ENCODE data around the gene SIN3B. TPM values are rescaled to one million over a fixed set of nuclear protein-coding genes. Genes with fewer than 3 reads are reported as not detected.

SIN3B gene
- total and polyA plus RNA-seq, 2 of the 13 experiments (the other 11 are each of a cell fraction or from before 2014, with no cell fraction given), result 12.9 to 25.7 TPM

GRCh38 chr19:16861011-16861410, 31.8 kb downstream of the SIN3B start (continued):
- no peak for TF ChIP-seq RERE (CRISPR knock-in tag; IDR thresholded peaks at IDR 0.05; ENCODE audit: low read depth)

GRCh38 chr19:16861834-16862233, 32.6 kb downstream of the SIN3B start:
- DNase-seq (ENCODE audit: low spot score) (no peak), FAIRE-seq (no peak), ATAC-seq (no peak)
- intact Hi-C loops (cut with micrococcal nuclease; ENCODE audit: unreplicated experiment) (no loop called here), in situ Hi-C loops (cut with HindIII; ENCODE audit: extremely low pct_ligation_motif_present, low pct_unique_long_range_greater_than_20kb) (no loop called here)
- Histone ChIP-seq H3K79me2 (ENCODE audit: insufficient read depth, low read length) (no peaks in the 10 kb centered on the region), H3K27me3 (ENCODE audit: control insufficient read depth in 1 of 2, insufficient read depth in 2 of 2, low read length in 2 of 2) (no peaks in the 10 kb centered on the region), H3K4me3 (replicated peaks in 1 of 3; ENCODE audit: insufficient read depth in 1 of 3, low read depth in 2 of 3, low read length in 3 of 3) (no peak overlapping the region), H2AFZ (ENCODE audit: low read length) (no peak overlapping the region), H3K4me1 (ENCODE audit: insufficient read depth, low read length) (no peaks in the 10 kb centered on the region), H3K4me2 (ENCODE audit: low read depth, low read length) (no peak overlapping the region), H3K9me3 (ENCODE audit: low read length) (no peaks in the 10 kb centered on the region), H3K9ac (ENCODE audit: insufficient read depth, low read depth, low read length) (no peak overlapping the region), H4K20me1 (ENCODE audit: insufficient read depth, low read length) (no peaks in the 10 kb centered on the region), H3K27ac (ENCODE audit: extremely low read length, insufficient read depth, low read length) (no peak overlapping the region), H3K36me3 (replicated peaks in 1 of 2; ENCODE audit: control insufficient read depth in 1 of 2, insufficient read depth in 2 of 2, low read length in 2 of 2) (peaks cover 15 to 37% of the 10 kb centered on the region in 2 experiments; a peak in 4 of 5 replicates)
- ChIA-PET POLR2A (no interaction called here), CTCF (ENCODE audit: low intra/inter-chr PET ratio, low total read pairs) (no interaction called here)
- WGBS (ENCODE audit: low lambda C conversion rate), result 97% methylated on average over 4 of the region's 5 CpGs
- TF ChIP-seq RORA (CRISPR knock-in tag; IDR thresholded peaks at IDR 0.05), result no peak
- no peak for TF ChIP-seq NFE2 (CRISPR knock-in tag; IDR thresholded peaks at IDR 0.05)
- TF ChIP-seq RBAK (CRISPR knock-in tag; IDR thresholded peaks at IDR 0.05), result no peak
- TF ChIP-seq MNT (IDR thresholded peaks at IDR 0.05), result no peak
- no peak for TF ChIP-seq ZBTB8A (CRISPR knock-in tag; IDR thresholded peaks at IDR 0.05; ENCODE audit: borderline replicate concordance, low read depth)
- no peak for TF ChIP-seq RFXANK (CRISPR knock-in tag; IDR thresholded peaks at IDR 0.05)
- no peak for TF ChIP-seq CENPT (CRISPR knock-in tag; IDR thresholded peaks at IDR 0.05; ENCODE audit: low read depth)
- TF ChIP-seq ZNF180 (CRISPR knock-in tag; IDR thresholded peaks at IDR 0.05; ENCODE audit: borderline replicate concordance, low read depth), result no peak
- BruUV-seq (replicated peaks), result no TSS peak
